Measurements from ENCODE around the gene CNBP. TPM values are rescaled to one million over a fixed set of nuclear protein-coding genes. Genes with fewer than 3 reads are reported as not detected.
A peak's percentile ranks its signal among the peaks of the same experiment; 100 is the strongest.

CNBP gene
- 109 and 114 TPM in 2 replicates for total RNA-seq (2013; cell fraction: nucleolus; rRNA removed)
- total RNA-seq (2014; rRNA removed) (300 and 328 TPM in 2 replicates), total RNA-seq (2014; rRNA removed; fragmentation: Illumina TruSeq; extraction: Trizol) (341 and 350 TPM in 2 replicates), total RNA-seq (2021) (340 and 342 TPM in 2 replicates), polyA plus RNA-seq (2011; rRNA removed) (468 and 566 TPM in 2 replicates), polyA plus RNA-seq (2014; fragmentation: Illumina TruSeq; extraction: Trizol) (409 and 473 TPM in 2 replicates), polyA plus RNA-seq (2014; fragmentation: Nextera tagmentation; extraction: Ambion mirVana) (100 to 1,000 TPM; 618 to 719 TPM), polyA plus RNA-seq (2014; rRNA removed) (362 and 390 TPM in 2 replicates), polyA plus RNA-seq (2016; fragmentation: Nextera tagmentation; extraction: Ambion mirVana) (100 to 1,000 TPM; 618 to 628 TPM), polyA minus RNA-seq (2011; rRNA and poly(A)+ RNA removed) (313 and 389 TPM in 2 replicates), Bru-seq, nascent RNA (percentile 98 among the genes with signal in this experiment), BruChase-seq, experiment 1, labeled RNA remaining after a 6-hour chase (percentile 99 among the genes with signal in this experiment), BruChase-seq, experiment 2, labeled RNA remaining after a 2-hour chase (percentile 99 among the genes with signal in this experiment)
- polyA plus RNA-seq (2011; ENCODE audit: low read depth): 223 TPM
- 345 and 364 TPM in 2 replicates for polyA plus RNA-seq (2011; cell fraction: cytosol; rRNA removed)
- polyA plus RNA-seq (2011; cell fraction: nucleus; rRNA removed): 187 and 210 TPM in 2 replicates
- polyA plus RNA-seq (2012): 273 and 335 TPM in 2 replicates
- 104 and 110 TPM in 2 replicates for polyA minus RNA-seq (2011; cell fraction: cytosol; rRNA and poly(A)+ RNA removed)
- polyA minus RNA-seq (2011; cell fraction: nucleus; rRNA and poly(A)+ RNA removed): 49.8 and 61.3 TPM in 2 replicates
- long read RNA-seq, experiment 1, transcript CNBP-208 (5 exons, 1,549 nt): minor isoform, 30 of 631 reads
- long read RNA-seq, experiment 1, transcript CNBP-201 (5 exons, 1,664 nt): major isoform, 195 of 631 reads
- long read RNA-seq, experiment 1, transcript CNBP-207 (5 exons, 1,626 nt): major isoform, 195 of 631 reads
- long read RNA-seq, experiment 1, transcript CNBP-204 (5 exons, 1,641 nt): minor isoform, 75 of 631 reads
- long read RNA-seq, experiment 1, partial matches to known transcripts: 10 of 631 reads
- long read RNA-seq, experiment 1, other reads (novel, unspliced or antisense): 116 of 631 reads
- long read RNA-seq, experiment 2, transcript CNBP-208 (5 exons, 1,549 nt): minor isoform, 110 of 3,586 reads
- long read RNA-seq, experiment 2, transcript CNBP-201 (5 exons, 1,664 nt): minor isoform, 1,135 of 3,586 reads
- long read RNA-seq, experiment 2, transcript CNBP-204 (5 exons, 1,641 nt): minor isoform, 417 of 3,586 reads
- long read RNA-seq, experiment 2, transcript CNBP-207 (5 exons, 1,626 nt): major isoform, 1,190 of 3,586 reads
- long read RNA-seq, experiment 2, partial matches to known transcripts: 24 of 3,586 reads
- long read RNA-seq, experiment 2, other reads (novel, unspliced or antisense): 657 of 3,586 reads

- SMC1A ChIA-PET (ENCODE audit: uncharacterized antibody, unreplicated experiment): interaction anchor here (1.5 kb wide), 1 partner anchor 117 kb away, joined by 3 read pairs; no protein-coding TSS in a partner anchor
- WGBS (ENCODE audit: insufficient coverage, insufficient replicate concordance, low lambda C conversion rate, missing lambda C conversion rate): under 1% methylated on average over 80 of the region's 83 CpGs
- POLR2A ChIA-PET: interaction anchor here (0.6 to 3.8 kb wide), 8 partner anchors 9 to 96 kb away, joined by 3 to 20 read pairs (median 4); partner anchors contain the start of genes COPG1 and RAB43
- Histone ChIP-seq H3K4me1 (ENCODE audit: control insufficient read depth, insufficient read depth, low read length) (peaks cover 9% of the 10 kb centered on the region), H3K27ac (ENCODE audit: control insufficient read depth, insufficient read depth) (peak within 1 kb of the TSS; percentile 97), H3K9me3 (replicated peaks; ENCODE audit: control insufficient read depth, insufficient read depth, low read length) (no peaks in the 10 kb centered on the region; the same call in 2 of the 3 replicates), H3K36me3 (ENCODE audit: control insufficient read depth in 2 of 2, insufficient read depth in 2 of 2, low read length in 1 of 2) (peaks cover 1 to 3% of the 10 kb centered on the region in 2 experiments; a peak in 2 of 4 replicates), H3K9ac (ENCODE audit: control insufficient read depth, insufficient read depth, low read length) (peak within 1 kb of the TSS; percentile 99), H3K79me2 (ENCODE audit: control insufficient read depth, insufficient read depth, low read length) (peaks cover 69% of the 10 kb centered on the region), H3K4me3 (peak within 1 kb of the TSS; percentile 97), H4K20me1 (ENCODE audit: control insufficient read depth, insufficient read depth) (peaks cover 10% of the 10 kb centered on the region), H2AFZ (ENCODE audit: control insufficient read depth, low read depth, low read length) (peak within 1 kb of the TSS; percentile 76), H3K27me3 (replicated peaks in 1 of 2; ENCODE audit: control insufficient read depth in 2 of 2, insufficient read depth in 2 of 2, low read length in 1 of 2) (no peaks in the 10 kb centered on the region), H3K4me2 (ENCODE audit: control insufficient read depth, insufficient read depth) (peak within 1 kb of the TSS; percentile 83)
- peak; percentile 89 for FAIRE-seq
- RAD21 ChIA-PET (ENCODE audit: unreplicated experiment): interaction anchor here (0.6 to 2.0 kb wide), 3 partner anchors 63 to 126 kb away, joined by 3 to 4 read pairs (median 3); partner anchors contain the start of gene COPG1
- peak; percentile 97 for ATAC-seq
- no TSS peak for BruUV-seq (replicated peaks)
- intact Hi-C loops (cut with micrococcal nuclease; ENCODE audit: unreplicated experiment): loop anchor here (1.0 to 10.0 kb wide), 4 partner anchors 22 to 529 kb away; partner anchors contain the start of genes ISY1, RAB43 and RPN1
- CTCF ChIA-PET: interaction anchor here (3.0 to 3.3 kb wide), 2 partner anchors 21 to 62 kb away, joined by 11 to 17 read pairs; no protein-coding TSS in a partner anchor
- DNase-seq (ENCODE audit: low read depth, low spot score): peak; percentile 65
- in situ Hi-C loops (cut with MboI): no loop called here
- no peak for TF ChIP-seq NFIC (IDR thresholded peaks at IDR 0.05; ENCODE audit: low read depth, low read length)
- TF ChIP-seq RFX5 (IDR thresholded peaks at IDR 0.05; ENCODE audit: low read depth, low read length): no peak
- peak in 1 of 2 experiments; percentile 17; a peak in 1 of 4 replicates for TF ChIP-seq BHLHE40 (IDR thresholded peaks at IDR 0.05; ENCODE audit: borderline replicate concordance in 1 of 2, low read depth in 2 of 2, low read length in 1 of 2)
- TF ChIP-seq, protein P1, sequence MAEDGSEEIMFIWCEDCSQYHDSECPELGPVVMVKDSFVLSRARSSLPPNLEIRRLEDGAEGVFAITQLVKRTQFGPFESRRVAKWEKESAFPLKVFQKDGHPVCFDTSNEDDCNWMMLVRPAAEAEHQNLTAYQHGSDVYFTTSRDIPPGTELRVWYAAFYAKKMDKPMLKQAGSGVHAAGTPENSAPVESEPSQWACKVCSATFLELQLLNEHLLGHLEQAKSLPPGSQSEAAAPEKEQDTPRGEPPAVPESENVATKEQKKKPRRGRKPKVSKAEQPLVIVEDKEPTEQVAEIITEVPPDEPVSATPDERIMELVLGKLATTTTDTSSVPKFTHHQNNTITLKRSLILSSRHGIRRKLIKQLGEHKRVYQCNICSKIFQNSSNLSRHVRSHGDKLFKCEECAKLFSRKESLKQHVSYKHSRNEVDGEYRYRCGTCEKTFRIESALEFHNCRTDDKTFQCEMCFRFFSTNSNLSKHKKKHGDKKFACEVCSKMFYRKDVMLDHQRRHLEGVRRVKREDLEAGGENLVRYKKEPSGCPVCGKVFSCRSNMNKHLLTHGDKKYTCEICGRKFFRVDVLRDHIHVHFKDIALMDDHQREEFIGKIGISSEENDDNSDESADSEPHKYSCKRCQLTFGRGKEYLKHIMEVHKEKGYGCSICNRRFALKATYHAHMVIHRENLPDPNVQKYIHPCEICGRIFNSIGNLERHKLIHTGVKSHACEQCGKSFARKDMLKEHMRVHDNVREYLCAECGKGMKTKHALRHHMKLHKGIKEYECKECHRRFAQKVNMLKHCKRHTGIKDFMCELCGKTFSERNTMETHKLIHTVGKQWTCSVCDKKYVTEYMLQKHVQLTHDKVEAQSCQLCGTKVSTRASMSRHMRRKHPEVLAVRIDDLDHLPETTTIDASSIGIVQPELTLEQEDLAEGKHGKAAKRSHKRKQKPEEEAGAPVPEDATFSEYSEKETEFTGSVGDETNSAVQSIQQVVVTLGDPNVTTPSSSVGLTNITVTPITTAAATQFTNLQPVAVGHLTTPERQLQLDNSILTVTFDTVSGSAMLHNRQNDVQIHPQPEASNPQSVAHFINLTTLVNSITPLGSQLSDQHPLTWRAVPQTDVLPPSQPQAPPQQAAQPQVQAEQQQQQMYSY (CRISPR knock-in tag; IDR thresholded peaks at IDR 0.05): no peak
- peak; percentile 43 to 59; a peak in 3 of 4 replicates for TF ChIP-seq IKZF2 (IDR thresholded peaks at IDR 0.05)
- TF ChIP-seq EGR1 (IDR thresholded peaks at IDR 0.05; ENCODE audit: borderline replicate concordance in 1 of 2, low read depth in 2 of 2, low read length in 2 of 2): peak; percentile 56 to 88
- TF ChIP-seq ATF2 (IDR thresholded peaks at IDR 0.05; ENCODE audit: low read length): no peak
- peak; percentile 76 for TF ChIP-seq SP1 (IDR thresholded peaks at IDR 0.05; ENCODE audit: low read depth, low read length)
- no peak for TF ChIP-seq NR2C2 (IDR thresholded peaks at IDR 0.05; ENCODE audit: borderline replicate concordance, control insufficient read depth, insufficient read length, low read depth)
- TF ChIP-seq BCL11A (IDR thresholded peaks at IDR 0.05; ENCODE audit: low read depth, low read length): no peak
Measured at GRCh38 chr3:129183569-129184395, at the start of gene CNBP. CNBP (minus strand) TSS chr3:129183896; CDS start chr3:129171757, 12,139 bp downstream.

All from GM12878 (cell line).